Epidermal melanocyte (primary cell): ENCODE measurements around the gene CBFA2T3.

ENCODE experiments used
- DNase-seq: peaks from one replicate; pipeline ENCODE4 v3.0.0; 2011; ENCODE audit warnings: low spot score; ENCODE audit not compliant: insufficient read length

Gene CBFA2T3

DNA sequence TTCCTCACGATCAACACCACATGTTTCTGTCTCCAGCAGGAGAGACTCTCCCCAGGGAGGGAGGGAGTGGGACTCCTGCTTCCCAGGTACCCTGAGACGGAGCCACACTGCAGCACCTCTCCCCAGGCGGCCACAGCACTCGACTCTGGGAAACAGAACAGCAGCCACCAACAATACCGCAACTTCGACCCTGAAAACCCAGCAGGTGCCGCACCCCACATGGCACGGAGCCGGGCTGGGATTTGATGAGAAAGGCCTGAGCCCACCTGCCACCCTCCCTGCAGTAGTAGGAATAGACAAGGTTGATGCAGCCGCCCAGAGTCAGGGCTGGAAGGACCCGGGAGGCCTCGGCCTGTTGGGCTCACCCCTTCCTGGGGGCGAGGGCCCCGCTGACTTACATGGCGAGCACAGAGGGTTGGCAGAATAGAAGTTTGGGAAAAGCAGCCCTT lies 134.7 kb downstream of the CBFA2T3 start:
- DNase-seq: no peak

DNA sequence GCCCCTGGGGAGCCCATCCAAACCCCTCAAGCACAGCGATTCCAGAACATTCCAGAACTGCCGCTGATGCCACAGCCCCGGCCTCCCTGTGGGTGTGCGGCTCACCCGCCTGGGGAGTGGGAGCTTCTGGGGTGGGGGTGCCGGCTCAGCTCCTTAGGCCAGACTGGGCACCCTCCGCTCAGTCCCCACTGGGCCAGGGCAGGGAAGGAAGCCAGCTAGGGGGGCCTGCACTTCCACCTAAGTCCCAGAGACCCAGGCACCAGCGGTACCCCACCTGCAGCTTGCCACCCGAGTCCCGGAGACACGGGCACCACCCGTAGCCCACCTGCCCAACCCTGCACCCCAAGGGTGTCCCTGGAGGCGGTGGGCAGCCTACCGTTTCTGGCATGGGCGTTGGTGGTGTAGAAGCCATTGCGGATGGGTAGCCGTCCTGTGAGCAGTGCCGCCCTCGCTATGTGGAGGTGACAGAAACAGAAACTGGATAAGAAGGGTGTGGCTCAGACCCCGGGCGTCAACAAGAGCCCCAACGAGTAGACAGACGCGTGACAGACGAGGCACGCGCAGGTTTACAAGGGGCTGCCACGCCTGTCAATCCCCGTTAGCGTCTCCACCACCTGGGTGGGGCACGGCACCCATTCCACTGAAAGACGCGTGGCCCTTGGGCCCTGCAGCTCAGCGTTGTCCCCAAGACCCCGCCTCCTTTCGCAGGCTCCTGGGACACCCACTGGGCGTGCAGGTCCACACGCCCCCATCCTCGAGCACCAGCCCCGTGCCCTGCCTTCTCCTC lies 135.3 kb downstream of the CBFA2T3 start:
- DNase-seq: no peak

DNA sequence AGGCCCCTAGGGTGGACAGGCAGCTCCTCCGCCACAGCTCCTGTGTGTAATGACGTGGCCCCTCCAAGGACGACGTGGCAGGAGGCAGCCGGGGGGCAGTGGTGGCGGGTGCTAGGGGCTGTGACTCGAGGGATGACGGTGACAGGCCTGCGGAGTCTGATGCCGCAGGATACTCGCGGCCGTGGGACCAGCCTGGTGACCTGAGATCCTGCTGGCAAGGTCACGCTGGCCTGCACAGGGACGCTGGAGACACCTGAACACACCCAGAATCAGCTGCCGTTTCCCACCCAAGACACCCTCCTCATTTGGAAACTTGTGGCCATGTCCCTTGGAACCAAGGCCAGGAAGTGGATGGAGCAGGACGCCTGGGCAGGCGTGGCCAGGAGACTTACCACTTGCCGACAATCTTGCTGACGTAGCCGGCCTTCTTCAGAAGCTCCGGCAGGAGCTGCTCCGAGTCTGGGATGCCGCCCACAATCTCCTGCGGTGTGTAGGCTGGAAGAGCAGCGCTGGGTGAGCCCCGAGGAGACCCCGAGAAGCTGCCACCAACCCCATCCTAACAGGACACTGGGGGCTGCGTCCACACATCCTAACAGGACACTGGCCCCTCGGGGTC lies 136.3 kb downstream of the CBFA2T3 start:
- DNase-seq: no peak

DNA sequence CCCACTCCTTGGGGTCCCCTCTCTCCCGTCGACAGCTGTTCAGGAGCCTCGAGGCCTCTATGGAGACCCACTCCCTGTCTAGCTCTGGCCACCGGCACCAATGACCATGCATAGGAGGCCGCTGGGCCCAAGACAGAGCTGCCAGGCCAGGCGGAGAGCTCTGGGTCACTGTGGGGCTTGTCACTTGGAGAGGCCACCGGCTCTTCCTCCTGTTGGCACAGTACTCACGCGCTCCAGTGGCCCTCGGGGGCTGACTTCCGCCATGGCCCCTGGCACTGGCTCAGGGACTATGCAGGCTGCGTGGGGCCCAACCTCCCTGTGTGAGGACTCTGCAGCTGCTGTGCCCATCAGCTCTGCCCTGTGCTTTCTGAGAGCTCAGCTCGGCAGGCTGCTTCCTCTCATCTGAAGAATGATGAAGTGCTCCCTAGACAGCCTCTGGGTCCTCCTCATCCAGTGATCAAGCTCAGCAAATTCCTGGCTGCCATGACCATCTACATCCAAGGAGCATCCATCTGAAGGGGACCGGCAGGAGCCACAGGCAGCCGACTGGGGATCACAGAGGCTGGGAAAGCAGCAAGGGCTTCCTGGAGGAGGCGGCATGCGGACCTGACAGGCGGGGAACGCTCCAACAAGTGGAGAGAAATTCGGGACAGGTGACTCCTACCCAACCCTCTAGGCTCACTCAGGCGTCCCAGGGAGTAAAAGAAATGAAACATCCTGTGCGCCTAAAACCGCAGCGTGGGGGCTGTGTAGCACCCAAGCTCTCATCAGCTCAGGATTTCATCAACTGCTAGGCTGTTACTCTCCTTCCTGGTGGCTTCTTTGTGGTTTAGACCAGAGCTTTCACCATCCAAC lies 137.0 kb downstream of the CBFA2T3 start:
- DNase-seq: no peak

DNA sequence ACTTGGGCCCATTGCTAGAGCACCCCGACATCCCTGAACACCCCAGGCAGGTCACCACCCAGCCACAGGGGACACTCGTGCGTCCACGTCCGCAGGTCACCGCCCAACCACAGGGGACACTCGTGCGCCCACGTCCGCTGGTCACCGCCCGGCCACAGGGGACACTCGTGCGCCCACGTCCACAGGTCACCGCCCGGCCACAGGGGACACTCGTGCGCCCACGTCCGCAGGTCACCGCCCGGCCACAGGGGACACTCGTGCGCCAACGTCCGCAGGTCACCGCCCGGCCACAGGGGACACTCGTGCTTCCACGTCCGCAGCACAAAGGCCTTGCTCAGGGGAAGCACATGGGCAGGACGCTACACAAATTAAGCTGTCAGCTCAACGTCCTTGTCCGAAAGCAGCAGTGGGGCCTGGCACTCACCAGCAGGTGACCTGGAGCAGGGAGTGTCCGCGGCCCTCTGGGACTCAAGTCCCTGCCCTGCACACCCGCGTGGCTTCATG lies 137.9 kb downstream of the CBFA2T3 start:
- DNase-seq: no peak

DNA sequence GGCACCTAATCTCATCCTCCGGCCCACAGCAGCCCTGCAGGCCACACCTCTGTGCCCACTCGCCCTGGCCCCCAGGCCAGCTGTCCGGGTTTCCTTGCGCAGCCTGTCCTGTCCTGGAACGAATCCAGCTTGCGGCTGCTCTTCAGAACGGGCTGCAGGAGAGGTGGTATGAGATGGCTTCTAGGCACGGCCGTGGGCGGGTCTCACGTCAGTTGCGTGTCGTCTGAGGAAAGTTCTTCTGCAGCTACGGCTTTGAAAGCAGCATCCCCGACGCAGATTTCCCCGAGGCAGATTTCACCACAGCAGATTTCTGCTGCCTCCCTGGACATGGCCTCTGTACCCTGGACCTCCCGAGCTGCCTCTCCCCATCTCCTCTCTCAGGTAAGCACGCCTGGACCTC lies 138.4 kb downstream of the CBFA2T3 start:
- no peak for DNase-seq

DNA sequence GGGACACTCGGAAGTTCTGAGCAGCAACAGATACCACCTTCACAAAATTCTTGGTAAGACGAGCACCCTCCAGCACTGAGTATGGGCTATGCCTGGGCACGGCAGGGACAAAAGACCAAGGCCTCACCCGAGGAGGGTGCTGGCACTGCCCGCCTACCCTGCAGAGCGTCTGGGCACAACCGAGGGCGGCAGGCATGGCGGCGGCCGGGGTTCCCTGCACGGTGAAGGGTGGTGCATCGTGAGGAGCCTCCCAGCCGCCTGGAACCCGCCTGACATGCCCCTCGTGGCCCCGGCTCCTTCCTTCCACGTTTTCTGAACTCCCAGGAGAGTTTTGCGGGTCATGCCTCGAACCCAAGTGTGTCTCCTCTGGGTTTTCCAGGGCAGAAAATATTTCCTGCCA lies 139.2 kb downstream of the CBFA2T3 start:
- no peak for DNase-seq

DNA sequence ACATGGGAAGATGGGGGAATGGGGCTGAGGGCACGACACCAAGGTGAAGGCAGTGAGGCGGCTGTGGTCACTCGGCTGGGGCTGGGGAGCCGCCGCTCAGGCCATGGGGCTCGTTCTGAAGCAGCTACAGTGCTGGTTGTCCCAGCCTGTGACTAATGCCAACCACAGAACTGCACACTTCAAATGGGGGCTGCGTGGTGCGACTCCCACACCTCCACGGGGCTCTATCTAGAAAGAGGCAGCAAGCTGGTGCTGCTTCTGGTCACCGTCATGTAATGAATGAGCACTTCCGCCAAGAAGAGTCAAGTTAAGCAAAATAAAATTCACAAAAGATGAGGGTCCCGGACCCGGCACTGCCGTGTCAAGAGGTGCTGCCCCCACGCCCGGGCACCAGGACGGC lies 140.2 kb downstream of the CBFA2T3 start:
- DNase-seq: no peak

DNA sequence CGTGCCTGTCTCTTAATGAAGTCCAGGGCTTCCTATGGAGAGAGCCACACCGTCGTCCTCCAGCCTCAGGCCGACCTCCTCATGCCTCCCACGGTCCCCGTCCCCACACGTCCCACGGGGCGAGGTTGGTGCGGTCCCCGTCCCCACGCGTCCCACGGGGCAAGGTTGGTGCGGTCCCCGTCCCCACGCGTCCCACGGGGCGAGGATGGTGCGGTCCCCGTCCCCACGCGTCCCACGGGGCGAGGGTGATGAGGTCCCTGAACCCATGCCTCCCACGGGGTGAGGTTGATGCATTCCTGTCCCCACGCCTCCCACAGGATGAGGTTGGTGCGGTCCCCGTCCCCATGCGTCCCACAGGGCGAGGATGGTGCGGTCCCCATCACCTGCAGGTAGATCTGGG lies 141.2 kb downstream of the CBFA2T3 start:
- no peak for DNase-seq

DNA sequence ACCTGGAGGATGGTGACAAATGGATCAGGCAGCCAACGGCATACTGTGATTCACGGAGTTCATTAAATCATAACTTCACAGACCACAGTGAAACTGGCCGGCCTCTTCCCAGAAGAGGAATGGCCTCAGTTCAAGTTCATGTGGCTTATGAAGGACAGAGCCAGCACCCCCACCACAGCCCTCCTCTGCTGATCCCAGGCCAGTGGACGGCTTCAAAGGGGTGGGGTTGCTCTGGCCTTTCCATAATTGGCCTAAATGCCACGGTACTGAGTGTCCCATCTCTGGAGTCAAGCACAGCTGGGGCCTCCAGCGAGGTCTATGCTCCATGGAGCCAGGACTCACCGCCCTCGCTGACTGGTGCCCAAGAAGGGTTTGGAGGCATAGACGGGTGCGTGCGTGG lies 141.6 kb downstream of the CBFA2T3 start:
- DNase-seq: no peak

DNA sequence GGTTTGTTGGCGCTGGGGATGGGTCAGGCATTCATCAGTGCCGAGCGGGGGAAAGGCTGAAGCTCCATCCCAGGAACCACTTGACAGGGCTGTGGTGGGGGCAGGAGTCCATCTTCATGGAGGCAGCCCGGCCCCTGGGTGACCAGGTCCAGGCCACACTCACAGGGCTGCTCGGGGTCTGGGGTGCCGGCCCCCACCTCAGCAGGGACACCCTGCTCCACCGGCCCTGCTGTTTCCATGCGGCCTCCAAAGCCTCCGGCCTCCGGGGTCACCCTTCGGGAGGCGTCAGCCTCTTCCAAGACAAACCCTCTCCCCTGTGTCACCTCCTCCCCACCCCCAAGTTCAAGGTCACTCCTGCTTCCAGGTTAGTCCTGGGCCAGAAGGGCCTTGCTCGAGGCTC lies 142.3 kb downstream of the CBFA2T3 start:
- DNase-seq: no peak

DNA sequence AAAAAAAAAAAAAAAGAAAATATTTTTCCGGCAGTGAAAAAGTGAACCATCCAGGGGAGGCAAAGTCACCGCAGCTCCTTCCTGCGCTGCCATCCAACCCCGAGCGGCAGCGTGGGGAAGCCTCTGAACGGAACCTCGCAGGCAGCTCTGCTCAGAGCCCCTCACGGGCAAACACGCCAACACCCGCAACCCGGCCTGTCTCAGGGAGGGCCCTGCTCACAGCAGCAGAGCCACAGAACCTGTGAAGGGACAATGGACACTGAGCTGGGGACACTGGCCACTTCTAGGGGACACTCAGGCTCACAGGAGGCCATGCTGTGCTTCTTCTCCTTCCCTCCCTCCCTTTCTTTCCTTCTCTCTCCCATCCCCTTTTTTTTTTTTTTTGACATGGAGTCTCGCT lies 143.9 kb downstream of the CBFA2T3 start:
- DNase-seq: no peak

DNA sequence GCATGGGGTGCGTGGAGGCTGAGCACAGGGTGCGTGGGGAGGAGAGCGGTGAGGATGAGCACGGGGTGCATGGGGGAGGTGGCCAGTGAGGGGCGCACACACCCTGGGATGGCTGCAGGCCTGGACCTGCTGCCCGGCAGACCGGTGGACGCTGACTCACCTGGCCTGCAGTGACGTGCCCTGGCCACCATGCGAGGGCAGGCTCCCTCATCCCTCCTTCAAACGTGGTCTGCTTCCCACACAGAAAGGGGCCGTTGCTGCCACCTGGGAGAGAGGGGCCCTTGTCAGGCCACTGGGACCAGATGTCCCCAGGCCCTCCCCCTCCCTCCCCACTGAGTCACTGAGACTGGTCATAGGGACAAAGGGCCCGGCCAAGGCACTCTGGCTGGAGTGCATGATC lies 145.2 kb downstream of the CBFA2T3 start:
- DNase-seq: no peak

DNA sequence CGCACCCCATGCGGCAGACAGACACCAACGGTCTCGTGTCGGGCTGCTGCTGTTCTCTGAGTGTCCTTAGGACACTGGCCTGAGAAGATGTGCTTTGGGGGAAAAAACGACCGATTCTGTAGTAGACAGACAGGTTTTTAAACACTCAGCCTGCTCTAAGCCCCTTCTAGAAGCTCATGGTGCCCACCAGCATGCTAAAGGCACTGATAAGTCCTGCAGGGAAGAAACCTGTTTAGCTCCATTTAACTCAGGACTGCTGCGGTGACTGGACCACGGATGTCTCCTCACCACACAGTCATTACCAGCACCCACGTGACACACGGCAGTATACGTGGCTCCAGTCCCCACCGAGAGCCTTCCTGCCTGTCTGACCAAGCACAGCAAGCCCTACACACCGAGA lies 146.2 kb downstream of the CBFA2T3 start:
- no peak for DNase-seq

DNA sequence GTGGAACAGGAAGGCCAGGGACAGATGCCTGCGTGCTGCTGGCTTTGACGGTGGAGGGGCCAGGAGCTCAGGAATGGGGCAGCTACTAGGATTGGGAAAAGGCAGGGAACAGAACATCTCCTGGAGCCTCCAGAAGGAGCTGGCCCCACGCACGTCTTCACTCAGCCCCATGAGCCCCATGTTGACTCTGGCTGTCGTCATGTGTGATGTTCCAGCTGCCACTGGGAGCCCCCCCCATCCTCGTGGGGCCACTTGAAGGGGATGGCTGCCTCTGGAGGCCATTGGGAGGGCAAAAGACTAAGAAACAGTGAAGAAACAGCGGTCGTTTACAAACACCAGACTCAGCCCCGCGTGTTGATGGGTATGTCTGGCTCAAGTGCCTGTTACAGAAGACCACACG lies 146.7 kb downstream of the CBFA2T3 start:
- DNase-seq: no peak

DNA sequence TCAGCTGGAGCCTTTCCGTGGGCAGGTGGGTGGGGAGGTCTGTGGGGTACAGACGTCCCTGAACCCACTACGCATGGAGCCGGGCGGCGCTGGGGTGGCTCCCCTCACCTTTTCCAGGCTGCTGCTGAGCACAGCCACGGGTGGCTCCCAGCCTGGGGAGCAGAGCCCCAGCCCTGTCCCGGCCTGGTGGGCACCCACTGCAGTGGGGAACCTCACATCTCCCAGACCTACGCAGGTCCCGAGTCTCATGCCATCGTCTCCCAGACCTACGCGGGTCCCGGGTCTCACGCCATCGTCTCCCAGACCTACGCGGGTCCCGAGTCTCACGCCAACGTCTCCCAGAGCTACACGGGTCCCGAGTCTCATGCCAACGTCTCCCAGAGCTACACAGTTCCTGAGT lies 148.3 kb downstream of the CBFA2T3 start:
- no peak for DNase-seq

DNA sequence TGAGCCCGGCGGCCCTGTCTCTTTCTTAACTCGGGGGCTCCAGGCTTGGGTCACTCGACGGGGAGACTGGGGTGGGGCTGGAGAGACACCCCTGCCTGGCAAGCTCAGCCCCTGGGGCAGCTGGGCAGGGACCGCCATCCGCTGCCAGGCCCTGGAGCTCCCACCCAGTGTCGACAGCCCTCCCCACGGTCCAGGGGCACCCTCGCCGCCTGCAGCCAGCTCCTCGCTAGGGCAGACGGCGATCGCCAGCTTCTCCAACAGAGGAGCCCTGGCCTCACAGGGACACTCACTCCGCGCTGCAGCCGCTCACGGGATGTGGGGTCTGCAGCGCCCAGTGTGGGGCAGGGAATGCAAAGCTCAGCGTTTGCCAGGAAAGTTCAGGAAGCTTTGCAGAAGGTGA lies 149.3 kb downstream of the CBFA2T3 start:
- DNase-seq: no peak

DNA sequence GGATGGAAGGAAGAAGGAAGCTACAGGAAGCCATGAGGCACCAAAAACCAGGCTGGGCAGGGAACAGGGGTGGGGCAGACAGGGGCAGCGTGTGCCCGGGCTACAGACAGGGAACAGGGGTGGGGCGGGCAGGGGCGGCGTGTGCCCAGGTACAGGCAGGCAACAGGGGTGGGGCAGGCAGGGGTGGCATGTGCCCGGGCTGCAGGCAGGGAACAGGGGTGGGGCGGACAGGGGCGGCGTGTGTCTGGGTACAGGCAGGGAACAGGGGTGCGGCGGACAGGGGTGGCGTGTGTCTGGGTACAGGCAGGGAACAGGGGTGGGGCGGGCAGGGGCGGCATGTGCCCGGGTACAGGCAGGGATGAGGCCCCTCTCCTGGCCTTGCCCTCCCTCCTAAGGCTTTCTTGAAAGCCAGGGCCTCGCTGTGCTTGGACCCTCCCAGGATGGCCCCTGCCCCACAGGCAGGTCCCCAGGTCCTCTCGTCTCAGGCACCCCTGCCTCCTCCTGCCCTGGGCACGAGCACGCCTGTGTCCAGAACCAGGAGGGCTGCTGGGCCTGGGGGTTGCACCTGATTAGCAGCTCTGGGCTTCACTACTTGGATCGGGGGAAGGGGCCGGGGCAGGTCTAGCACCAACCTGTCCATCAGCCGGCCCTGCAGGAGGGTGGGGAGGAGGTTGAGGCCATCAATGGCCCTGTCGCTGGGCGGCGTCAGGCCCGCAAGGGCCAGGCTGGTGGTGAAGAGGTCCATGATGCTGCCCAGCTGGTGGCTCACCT lies 150.8 kb downstream of the CBFA2T3 start:
- DNase-seq: no peak

DNA sequence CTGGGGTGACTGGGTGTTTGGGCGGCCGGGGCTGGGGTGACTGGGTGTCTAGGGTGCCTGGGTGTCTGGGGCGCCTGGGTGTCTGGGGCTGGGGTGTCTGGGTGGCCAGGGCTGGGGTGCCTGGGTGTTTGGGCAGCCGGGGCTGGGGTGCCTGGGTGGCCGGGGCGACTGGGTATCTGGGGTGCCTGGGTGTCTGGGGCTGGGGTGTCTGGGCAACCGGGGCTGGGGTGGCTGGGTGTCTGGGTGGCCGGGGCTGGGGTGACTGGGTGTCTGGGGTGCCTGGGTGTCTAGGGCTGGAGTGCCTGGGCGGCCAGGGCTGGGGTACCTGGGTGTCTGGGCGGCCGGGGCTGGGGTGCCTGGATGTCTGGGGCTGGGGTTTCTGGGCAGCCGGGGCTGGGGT lies 151.9 kb downstream of the CBFA2T3 start:
- DNase-seq: no peak
